Fibroblast of lung (primary cell): ENCODE results near the gene CT45A7. TPM values are rescaled to one million over a fixed set of nuclear protein-coding genes. Genes with fewer than 3 reads are reported as not detected.
"Not testable (repeated sequence)": the region's sequence is repeated elsewhere in the genome, so short reads cannot be mapped to it uniquely, and the experiment has no call there.

ENCODE experiments used
- DNase-seq, 2 donors: peaks; one replicate each; pipeline versions ENCODE4 v3.0.0 to v3.0.0-alpha.2; 2010; ENCODE audit warnings: low read depth in 2 of 2
- H2AFZ ChIP-seq: 2 replicates; pipeline ENCODE4 v1.5.1; 2012; ENCODE audit warnings: low read length, control low read depth, inconsistent platforms
- H3K27ac ChIP-seq: 2 replicates; pipeline ENCODE4 v1.5.1; 2011; ENCODE audit warnings: low read length, control low read depth; ENCODE audit not compliant: insufficient read depth
- H3K27me3 ChIP-seq: 2 replicates; pipeline ENCODE4 v1.5.1; 2011; ENCODE audit warnings: mild to moderate bottlenecking, low read length; ENCODE audit not compliant: control insufficient read depth, insufficient read depth
- H3K36me3 ChIP-seq: 2 replicates; pipeline ENCODE4 v1.5.1; 2011; ENCODE audit warnings: low read length; ENCODE audit not compliant: control insufficient read depth, insufficient read depth
- H3K4me1 ChIP-seq: 2 replicates; pipeline ENCODE4 v1.5.1; 2011; ENCODE audit warnings: low read length; ENCODE audit not compliant: control insufficient read depth, insufficient read depth; ENCODE audit errors: extremely low read depth
- H3K4me2 ChIP-seq: 2 replicates; pipeline ENCODE4 v1.5.1; 2011; ENCODE audit warnings: low read length, control low read depth; ENCODE audit not compliant: insufficient read depth; ENCODE audit errors: extremely low read depth
- H3K4me3 ChIP-seq, 4 experiments: fragments of 200-600 bp in 1 of 4; sonication (generic) in 1 of 4; replicated peaks in 1 of 4; 2 replicates each; pipeline ENCODE4 v1.5.1; 2011 to 2016; ENCODE audit warnings: low read length in 4 of 4, low read depth in 3 of 4, mild to moderate bottlenecking in 3 of 4, control low read depth in 2 of 4, inconsistent platforms in 1 of 4, mixed read lengths in 1 of 4; ENCODE audit not compliant: insufficient read depth in 1 of 4; ENCODE audit errors: control extremely low read depth in 1 of 4
- H3K79me2 ChIP-seq: 2 replicates; pipeline ENCODE4 v1.5.1; 2012; ENCODE audit warnings: mild to moderate bottlenecking, low read length, inconsistent platforms; ENCODE audit not compliant: control insufficient read depth, insufficient read depth
- H3K9ac ChIP-seq: 2 replicates; pipeline ENCODE4 v1.5.1; 2011; ENCODE audit warnings: mild to moderate bottlenecking, low read length, control low read depth; ENCODE audit not compliant: insufficient read depth
- H3K9me3 ChIP-seq: 2 replicates; pipeline ENCODE4 v1.5.1; 2012; ENCODE audit warnings: low read depth, low read length; ENCODE audit not compliant: control insufficient read depth, insufficient read depth
- H4K20me1 ChIP-seq: 2 replicates; pipeline ENCODE4 v1.5.1; 2011; ENCODE audit warnings: low read length; ENCODE audit not compliant: control insufficient read depth, insufficient read depth; ENCODE audit errors: extremely low read depth
- polyA minus RNA-seq: library from RNA; depleted of rRNA, polyadenylated mRNA; stranded (reverse); fragments of >200 nt; gene quantifications from 2 replicates; pipeline ENCODE4 v1.2.3, GENCODE V29; 2011; ENCODE audit warnings: low replicate concordance
- polyA plus RNA-seq, 2 donors: library from polyadenylated mRNA; depleted of rRNA in 1 of 2; stranded (reverse) in 1 of 2; unstranded in 1 of 2; fragments of >200 nt; gene quantifications; 2 replicates each; pipeline ENCODE4 v1.2.1, GENCODE V29; 2011 to 2012; ENCODE audit warnings: missing spikeins in 1 of 2
- total RNA-seq: library from RNA; depleted of rRNA; stranded (reverse); fragments of >200 nt; gene quantifications from 2 replicates; pipeline ENCODE4 v1.2.1, GENCODE V29; 2014

CT45A7 gene, protein sequence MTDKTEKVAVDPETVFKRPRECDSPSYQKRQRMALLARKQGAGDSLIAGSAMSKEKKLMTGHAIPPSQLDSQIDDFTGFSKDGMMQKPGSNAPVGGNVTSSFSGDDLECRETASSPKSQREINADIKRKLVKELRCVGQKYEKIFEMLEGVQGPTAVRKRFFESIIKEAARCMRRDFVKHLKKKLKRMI
- total RNA-seq (not detected in 2 replicates), polyA plus RNA-seq (not detected in 2 replicates), polyA minus RNA-seq (not detected in 2 replicates)
- polyA plus RNA-seq (2012) = not detected in 2 replicates

DNA sequence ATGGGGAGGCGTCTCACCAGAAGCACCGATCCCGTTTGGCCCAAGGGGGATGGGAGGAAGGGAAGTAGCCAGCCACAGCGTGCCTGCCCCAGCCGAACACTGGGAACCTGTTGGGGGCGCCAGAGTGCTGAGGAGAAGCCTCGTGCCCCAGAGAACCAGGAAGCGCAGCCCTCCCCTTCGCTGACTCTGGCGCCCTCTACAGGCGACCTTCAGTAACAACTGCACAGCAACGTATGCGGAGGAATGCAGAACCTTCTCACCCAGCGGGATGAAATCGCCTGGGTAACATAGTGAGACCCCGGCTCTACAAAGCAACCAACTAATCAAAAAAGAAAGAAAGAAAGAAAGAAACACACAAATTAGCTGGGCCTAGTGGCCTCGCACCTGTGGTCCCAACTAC, at the start of gene CT45A7:
CT45A7 (minus strand) TSS at position 101 of the 400 bp plus-strand sequence. CDS start 3,747 bp downstream, outside the sequence.
- not testable (repeated sequence) for H3K4me2 ChIP-seq, DNase-seq, H3K27ac ChIP-seq, H3K4me1 ChIP-seq, H3K9me3 ChIP-seq, H3K4me3 ChIP-seq, H3K27me3 ChIP-seq, H2AFZ ChIP-seq, H3K79me2 ChIP-seq, H3K9ac ChIP-seq, H3K36me3 ChIP-seq, H4K20me1 ChIP-seq

DNA sequence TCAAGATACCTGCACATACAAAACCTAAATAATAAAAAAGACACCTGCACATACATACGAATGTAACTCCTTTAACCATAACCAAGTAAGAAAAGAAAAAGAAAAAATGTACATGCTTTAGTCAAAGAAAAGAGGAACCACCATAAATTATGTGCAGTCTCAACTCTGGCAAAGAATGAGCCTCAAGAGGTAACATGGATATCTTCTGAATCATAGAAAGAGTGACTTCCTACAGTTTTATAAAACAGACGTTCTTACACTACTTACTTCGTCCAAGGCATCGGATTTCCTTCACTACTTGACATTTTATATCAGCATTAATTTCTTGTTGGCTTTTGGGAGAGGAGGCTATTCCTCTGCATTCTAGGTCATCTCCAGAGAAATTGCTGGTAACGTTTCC, 45.7 kb upstream of the CT45A7 start:
- H3K4me1 ChIP-seq, H3K36me3 ChIP-seq, H3K4me3 ChIP-seq, DNase-seq, H3K4me2 ChIP-seq, H3K27ac ChIP-seq, H3K27me3 ChIP-seq, H3K79me2 ChIP-seq, H4K20me1 ChIP-seq, H2AFZ ChIP-seq, H3K9me3 ChIP-seq, H3K9ac ChIP-seq: not testable (repeated sequence)

DNA sequence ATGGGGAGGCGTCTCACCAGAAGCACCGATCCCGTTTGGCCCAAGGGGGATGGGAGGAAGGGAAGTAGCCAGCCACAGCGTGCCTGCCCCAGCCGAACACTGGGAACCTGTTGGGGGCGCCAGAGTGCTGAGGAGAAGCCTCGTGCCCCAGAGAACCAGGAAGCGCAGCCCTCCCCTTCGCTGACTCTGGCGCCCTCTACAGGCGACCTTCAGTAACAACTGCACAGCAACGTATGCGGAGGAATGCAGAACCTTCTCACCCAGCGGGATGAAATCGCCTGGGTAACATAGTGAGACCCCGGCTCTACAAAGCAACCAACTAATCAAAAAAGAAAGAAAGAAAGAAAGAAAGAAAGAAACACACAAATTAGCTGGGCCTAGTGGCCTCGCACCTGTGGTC, 34.6 kb upstream of the CT45A7 start, which contains the start of gene CT45A9:
CT45A9 (minus strand) TSS at position 101 of the 400 bp plus-strand sequence. CDS start 3,751 bp downstream, outside the sequence.
- not testable (repeated sequence) for H3K4me1 ChIP-seq, H3K4me3 ChIP-seq, DNase-seq, H3K9me3 ChIP-seq, H3K27ac ChIP-seq, H3K79me2 ChIP-seq, H3K36me3 ChIP-seq, H2AFZ ChIP-seq, H3K9ac ChIP-seq, H4K20me1 ChIP-seq, H3K27me3 ChIP-seq, H3K4me2 ChIP-seq

DNA sequence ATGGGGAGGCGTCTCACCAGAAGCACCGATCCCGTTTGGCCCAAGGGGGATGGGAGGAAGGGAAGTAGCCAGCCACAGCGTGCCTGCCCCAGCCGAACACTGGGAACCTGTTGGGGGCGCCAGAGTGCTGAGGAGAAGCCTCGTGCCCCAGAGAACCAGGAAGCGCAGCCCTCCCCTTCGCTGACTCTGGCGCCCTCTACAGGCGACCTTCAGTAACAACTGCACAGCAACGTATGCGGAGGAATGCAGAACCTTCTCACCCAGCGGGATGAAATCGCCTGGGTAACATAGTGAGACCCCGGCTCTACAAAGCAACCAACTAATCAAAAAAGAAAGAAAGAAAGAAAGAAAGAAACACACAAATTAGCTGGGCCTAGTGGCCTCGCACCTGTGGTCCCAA, 17.4 kb upstream of the CT45A7 start, which contains the start of gene CT45A8:
CT45A8 (minus strand) TSS at position 101 of the 400 bp plus-strand sequence. CDS start 3,755 bp downstream, outside the sequence.
- DNase-seq, H3K4me1 ChIP-seq, H3K27me3 ChIP-seq: not testable (repeated sequence)

DNA sequence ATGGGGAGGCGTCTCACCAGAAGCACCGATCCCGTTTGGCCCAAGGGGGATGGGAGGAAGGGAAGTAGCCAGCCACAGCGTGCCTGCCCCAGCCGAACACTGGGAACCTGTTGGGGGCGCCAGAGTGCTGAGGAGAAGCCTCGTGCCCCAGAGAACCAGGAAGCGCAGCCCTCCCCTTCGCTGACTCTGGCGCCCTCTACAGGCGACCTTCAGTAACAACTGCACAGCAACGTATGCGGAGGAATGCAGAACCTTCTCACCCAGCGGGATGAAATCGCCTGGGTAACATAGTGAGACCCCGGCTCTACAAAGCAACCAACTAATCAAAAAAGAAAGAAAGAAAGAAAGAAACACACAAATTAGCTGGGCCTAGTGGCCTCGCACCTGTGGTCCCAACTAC, 17.2 kb downstream of the CT45A7 start, which contains the start of gene CT45A2:
CT45A2 (minus strand) TSS at position 101 of the 400 bp plus-strand sequence. CDS start 3,747 bp downstream, outside the sequence.
- H3K4me1 ChIP-seq, H2AFZ ChIP-seq, H3K9me3 ChIP-seq, H3K27ac ChIP-seq, H3K9ac ChIP-seq, H3K27me3 ChIP-seq, H3K4me2 ChIP-seq, H3K36me3 ChIP-seq, H4K20me1 ChIP-seq, H3K4me3 ChIP-seq, DNase-seq, H3K79me2 ChIP-seq: not testable (repeated sequence)

More for the DNA sequence above, 17.4 kb upstream of the CT45A7 start, which contains the start of gene CT45A8:
- H4K20me1 ChIP-seq, H2AFZ ChIP-seq, H3K79me2 ChIP-seq, H3K9me3 ChIP-seq, H3K4me2 ChIP-seq, H3K9ac ChIP-seq, H3K27ac ChIP-seq, H3K36me3 ChIP-seq, H3K4me3 ChIP-seq: not testable (repeated sequence)

DNA sequence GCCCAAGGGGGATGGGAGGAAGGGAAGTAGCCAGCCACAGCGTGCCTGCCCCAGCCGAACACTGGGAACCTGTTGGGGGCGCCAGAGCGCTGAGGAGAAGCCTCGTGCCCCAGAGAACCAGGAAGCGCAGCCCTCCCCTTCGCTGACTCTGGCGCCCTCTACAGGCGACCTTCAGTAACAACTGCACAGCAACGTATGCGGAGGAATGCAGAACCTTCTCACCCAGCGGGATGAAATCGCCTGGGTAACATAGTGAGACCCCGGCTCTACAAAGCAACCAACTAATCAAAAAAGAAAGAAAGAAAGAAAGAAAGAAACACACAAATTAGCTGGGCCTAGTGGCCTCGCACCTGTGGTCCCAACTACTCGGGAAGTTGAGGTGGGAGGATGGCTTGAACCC, 34.4 kb downstream of the CT45A7 start, which contains the start of gene CT45A6:
CT45A6 (minus strand) TSS at position 101 of the 400 bp plus-strand sequence. CDS start 3,794 bp downstream, outside the sequence.
- H3K27ac ChIP-seq, DNase-seq, H3K4me2 ChIP-seq, H3K79me2 ChIP-seq, H3K4me1 ChIP-seq, H3K9me3 ChIP-seq, H2AFZ ChIP-seq, H3K36me3 ChIP-seq, H3K4me3 ChIP-seq, H4K20me1 ChIP-seq, H3K27me3 ChIP-seq, H3K9ac ChIP-seq: not testable (repeated sequence)
